ENCODE measurements around the gene ENPP4. TPM values are rescaled to one million over a fixed set of nuclear protein-coding genes. Genes with fewer than 3 reads are reported as not detected.

ENPP4 gene
- total RNA-seq, 1 donor from 2014 or later, result 27.8 TPM

GRCh38 chr6:46190889-46191288 lies 61.1 kb downstream of the ENPP4 start:
- no peak for ATAC-seq
- TF ChIP-seq CTCF (IDR thresholded peaks at IDR 0.05), result no peak
- H3K4me3 ChIP-seq, result no peak overlapping the region
- DNase-seq, result no peak
- H3K36me3 ChIP-seq, result no peaks in the 10 kb centered on the region
- no peaks in the 10 kb centered on the region for H3K4me1 ChIP-seq
- H3K27me3 ChIP-seq, result no peaks in the 10 kb centered on the region
- intact Hi-C loops (cut with DNase I), result no loop called here
- no peaks in the 10 kb centered on the region for H3K9me3 ChIP-seq
- no peak overlapping the region for H3K27ac ChIP-seq

- Histone ChIP-seq H3K27ac (no peak overlapping the region), H3K9me3 (no peaks in the 10 kb centered on the region), H3K36me3 (no peaks in the 10 kb centered on the region), H3K27me3 (no peaks in the 10 kb centered on the region), H3K4me1 (no peaks in the 10 kb centered on the region), H3K4me3 (no peak overlapping the region)
- ATAC-seq (no peak), DNase-seq (no peak)
- intact Hi-C loops (cut with DNase I), result no loop called here
- no peak for TF ChIP-seq CTCF (IDR thresholded peaks at IDR 0.05)
These were observed 62.2 kb downstream of the ENPP4 start for GRCh38 chr6:46191961-46192360.

Other genes starting within 250 kb of the ENPP4 start
- 131 TPM for gene CLIC5, start 114.1 kb upstream of the ENPP4 start, total RNA-seq
- gene ENPP5, start 41.0 kb downstream of the ENPP4 start, total RNA-seq, result 7.3 TPM

All from upper lobe of right lung (tissue), 1 donor.